ENCODE results near the gene FOXP1.

DNA sequence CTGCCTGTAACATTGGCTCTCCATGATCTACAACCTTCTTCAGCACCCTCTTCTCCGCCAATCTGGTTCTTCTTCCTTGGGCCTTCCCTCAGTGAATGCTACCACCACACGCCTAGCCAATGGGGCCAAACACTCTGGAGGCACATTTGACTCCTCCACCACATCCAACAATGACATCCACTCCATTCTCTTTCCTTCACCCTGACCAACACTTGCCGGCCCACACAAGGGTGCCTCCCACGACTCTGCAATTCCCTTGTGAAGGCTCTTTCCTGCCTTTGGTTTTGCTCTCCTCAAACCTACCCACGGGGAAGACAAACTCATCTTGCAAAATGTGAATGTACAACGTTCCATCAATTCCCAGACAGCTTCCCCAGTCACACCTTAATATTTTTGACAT lies 263.8 kb downstream of the FOXP1 start:
- TF ChIP-seq POLR2AphosphoS5 (IDR thresholded peaks at IDR 0.05) = no peak
- TF ChIP-seq, protein P1, sequence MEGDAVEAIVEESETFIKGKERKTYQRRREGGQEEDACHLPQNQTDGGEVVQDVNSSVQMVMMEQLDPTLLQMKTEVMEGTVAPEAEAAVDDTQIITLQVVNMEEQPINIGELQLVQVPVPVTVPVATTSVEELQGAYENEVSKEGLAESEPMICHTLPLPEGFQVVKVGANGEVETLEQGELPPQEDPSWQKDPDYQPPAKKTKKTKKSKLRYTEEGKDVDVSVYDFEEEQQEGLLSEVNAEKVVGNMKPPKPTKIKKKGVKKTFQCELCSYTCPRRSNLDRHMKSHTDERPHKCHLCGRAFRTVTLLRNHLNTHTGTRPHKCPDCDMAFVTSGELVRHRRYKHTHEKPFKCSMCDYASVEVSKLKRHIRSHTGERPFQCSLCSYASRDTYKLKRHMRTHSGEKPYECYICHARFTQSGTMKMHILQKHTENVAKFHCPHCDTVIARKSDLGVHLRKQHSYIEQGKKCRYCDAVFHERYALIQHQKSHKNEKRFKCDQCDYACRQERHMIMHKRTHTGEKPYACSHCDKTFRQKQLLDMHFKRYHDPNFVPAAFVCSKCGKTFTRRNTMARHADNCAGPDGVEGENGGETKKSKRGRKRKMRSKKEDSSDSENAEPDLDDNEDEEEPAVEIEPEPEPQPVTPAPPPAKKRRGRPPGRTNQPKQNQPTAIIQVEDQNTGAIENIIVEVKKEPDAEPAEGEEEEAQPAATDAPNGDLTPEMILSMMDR (IDR thresholded peaks at IDR 0.05) = no peak

Data from esophagus muscularis mucosa (tissue), 3 donors.